HG02981 (cell line): ENCODE data around the gene HOXC4.
"Not testable (repeated sequence)": the region's sequence is repeated elsewhere in the genome, so short reads cannot be mapped to it uniquely, and the experiment has no call there.

Experiments used
- ATAC-seq: cut with Tn5 transposase; IDR thresholded peaks from one replicate; pipeline ENCODE4 v1.9.1; 2021; ENCODE audit warnings: mild to moderate bottlenecking, moderate library complexity; ENCODE audit not compliant: unreplicated experiment

HOXC4 gene

GRCh38 chr12:54081581-54082396 is 28.2 kb downstream of the HOXC4 start:
- not testable (repeated sequence) for ATAC-seq

GRCh38 chr12:54082397-54082892 is 28.8 kb downstream of the HOXC4 start:
- no peak for ATAC-seq

- ATAC-seq, result not testable (repeated sequence)
These were observed 34.4 kb downstream of the HOXC4 start for GRCh38 chr12:54088011-54088410.

- not testable (repeated sequence) for ATAC-seq
These were observed 35.8 kb downstream of the HOXC4 start for GRCh38 chr12:54089465-54089864.

- ATAC-seq, result not testable (repeated sequence)
These were observed 36.7 kb downstream of the HOXC4 start for GRCh38 chr12:54090312-54090711.

GRCh38 chr12:54092943-54093342 is 39.3 kb downstream of the HOXC4 start:
- not testable (repeated sequence) for ATAC-seq

- ATAC-seq, result not testable (repeated sequence)
These were observed 42.3 kb downstream of the HOXC4 start for GRCh38 chr12:54095928-54096327.

GRCh38 chr12:54098644-54099043 is 45.0 kb downstream of the HOXC4 start:
- ATAC-seq, result not testable (repeated sequence)

- ATAC-seq, result not testable (repeated sequence)
These were observed 47.0 kb downstream of the HOXC4 start for GRCh38 chr12:54100588-54100987.

- not testable (repeated sequence) for ATAC-seq
These were observed 48.6 kb downstream of the HOXC4 start for GRCh38 chr12:54102223-54102622.

- not testable (repeated sequence) for ATAC-seq
These were observed 50.2 kb downstream of the HOXC4 start for GRCh38 chr12:54103827-54104226.
